ENCODE data around the gene TMEM119.

TMEM119 gene, protein sequence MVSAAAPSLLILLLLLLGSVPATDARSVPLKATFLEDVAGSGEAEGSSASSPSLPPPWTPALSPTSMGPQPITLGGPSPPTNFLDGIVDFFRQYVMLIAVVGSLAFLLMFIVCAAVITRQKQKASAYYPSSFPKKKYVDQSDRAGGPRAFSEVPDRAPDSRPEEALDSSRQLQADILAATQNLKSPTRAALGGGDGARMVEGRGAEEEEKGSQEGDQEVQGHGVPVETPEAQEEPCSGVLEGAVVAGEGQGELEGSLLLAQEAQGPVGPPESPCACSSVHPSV

DNA sequence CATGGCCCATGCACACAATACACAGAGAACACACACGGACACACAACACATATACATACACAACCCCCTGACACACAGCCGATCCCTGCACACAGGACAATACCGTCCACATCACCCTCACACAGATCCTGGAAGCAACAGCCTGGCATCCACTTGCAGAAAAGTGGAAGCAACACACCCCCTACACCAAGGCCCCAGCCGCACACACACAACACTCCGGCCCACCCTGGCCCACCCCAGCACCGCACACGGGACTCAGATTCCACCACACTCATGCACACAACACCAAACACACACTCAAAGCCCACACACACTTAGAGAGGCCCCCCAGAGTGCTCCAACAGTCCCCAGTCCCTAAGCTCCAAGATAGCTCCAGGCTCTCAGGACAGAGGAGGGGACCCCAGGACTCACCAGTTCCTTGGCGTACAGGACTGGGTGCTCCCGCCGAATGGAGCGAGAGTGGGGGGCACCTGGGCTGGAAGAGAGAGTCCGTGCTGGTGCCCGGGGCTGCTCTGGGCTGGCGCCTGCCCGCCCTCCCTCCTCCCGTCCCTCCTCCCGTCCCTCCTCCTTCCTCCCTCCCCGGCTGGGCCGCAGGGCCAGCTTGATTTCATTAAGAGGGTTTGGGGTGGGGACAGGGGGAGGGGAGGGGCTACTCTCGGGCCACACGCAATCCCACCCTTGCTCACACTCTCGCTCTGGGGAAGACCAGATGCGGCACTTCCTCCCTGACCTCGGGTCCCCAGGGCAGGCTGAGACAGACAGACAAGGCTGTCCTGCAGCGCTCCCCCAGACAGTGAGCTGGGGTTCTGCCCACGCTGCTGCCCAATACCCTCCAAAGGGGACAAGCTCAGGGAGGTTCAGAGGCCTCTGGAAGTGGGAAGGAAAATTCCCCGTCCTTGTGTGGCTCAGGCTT, at the start of gene TMEM119:
Gene TMEM119, minus strand, starts transcription at position 526 of the 913 bp plus-strand sequence. CDS start 5,701 bp downstream, outside the sequence.
- DNase-seq: no peak

DNA sequence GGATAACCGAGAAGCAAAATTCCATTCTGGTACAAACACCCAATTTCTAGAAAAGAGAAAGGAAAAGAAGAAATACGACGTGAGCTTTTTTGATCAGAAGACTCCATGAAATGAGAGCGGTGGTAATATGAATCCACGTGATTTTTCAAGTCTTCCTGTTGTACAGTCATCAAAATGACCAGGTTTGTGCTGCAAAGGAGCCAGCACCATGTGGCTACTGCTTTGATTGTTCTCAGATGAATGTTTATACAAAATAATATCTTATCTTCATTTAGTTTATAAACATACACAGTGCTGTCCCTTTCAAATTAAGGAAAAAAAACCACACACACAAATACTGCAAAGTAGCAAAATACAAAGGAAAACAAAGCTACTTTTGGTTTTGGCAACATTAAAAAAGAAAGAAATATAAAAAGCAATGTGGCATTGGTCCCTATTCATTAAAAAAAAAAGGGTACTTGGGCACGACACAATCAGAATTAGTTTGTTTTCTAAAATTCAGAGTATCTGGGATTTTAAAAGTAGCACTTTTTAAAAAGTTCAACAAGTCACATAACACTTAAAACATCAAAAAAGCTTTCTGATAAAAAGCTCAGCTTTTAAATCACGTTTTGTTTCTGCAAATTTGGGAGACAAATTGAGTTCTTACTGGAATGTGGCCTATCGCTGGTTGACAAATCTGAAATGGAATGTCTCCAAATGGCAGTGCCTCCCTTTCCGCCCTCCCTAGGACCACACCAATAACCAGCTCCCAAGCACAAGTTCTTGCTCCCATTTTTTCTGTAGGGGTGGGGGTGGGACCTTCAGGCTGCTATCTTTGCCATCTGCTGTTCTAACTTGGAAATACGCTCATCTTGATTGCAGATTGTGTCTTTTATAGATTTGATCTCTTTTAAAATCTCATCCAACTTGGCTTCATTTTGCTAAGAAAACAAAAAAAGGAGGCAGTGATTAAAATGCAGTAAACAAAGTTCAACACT, 49.0 kb upstream of the TMEM119 start:
- no peak for DNase-seq

DNA sequence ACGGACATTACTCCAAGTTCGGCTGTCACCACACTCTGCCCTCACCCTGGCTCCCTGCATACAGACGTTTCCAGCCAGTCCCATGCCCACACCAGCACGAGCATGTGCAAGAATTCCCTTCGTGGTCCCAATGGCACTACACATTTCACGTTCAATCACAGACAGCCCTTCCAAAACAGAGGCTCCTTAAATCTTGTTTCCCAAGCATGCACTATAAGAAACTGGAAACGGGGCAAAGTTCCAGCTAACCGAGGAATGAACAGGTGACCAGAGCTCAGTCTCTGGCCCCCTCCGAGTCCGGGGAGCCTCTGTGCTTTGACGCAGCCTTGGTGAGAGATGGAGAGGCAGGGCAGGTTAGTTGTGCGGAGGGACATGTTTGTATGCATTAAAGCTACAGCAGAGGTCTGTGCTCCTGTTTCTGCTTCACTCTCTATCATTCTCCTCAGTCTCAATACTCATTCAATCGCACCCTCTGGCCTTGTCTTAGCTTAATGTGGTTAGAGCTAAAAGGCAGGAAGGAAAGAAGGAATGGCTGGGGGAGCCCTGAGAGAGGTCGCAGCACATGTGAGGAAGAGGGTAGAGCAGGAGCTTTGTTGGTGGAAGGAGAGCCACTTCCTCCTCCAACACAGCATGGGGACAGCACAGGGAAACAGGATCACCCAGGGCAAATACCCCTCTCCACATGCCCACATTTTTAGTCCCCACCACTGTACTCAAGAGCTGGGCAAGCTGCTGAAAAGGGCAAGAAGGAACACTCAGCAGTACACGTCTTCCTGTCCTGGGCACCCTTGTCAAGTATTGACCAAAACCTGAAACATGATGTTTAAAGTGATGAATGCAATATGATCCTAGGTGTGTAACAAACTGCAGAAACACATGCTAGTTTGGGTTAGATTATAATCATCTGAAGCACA, 48.1 kb upstream of the TMEM119 start:
- DNase-seq: no peak

DNA sequence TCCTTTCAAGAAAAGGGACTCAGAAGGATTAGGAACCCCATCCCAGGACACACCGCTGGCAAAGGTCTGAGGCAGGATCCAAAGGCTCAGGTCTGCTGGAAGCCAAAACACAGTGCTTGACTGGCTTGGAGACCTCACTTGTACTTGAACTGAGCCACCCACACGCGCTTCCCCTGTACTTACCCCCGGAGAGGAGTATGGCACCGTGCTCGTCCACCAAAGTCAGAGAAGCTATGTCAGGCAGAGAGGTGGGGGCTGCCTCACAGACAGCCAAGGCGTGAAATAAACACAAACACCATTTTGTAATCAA, 46.9 kb upstream of the TMEM119 start:
- no peak for DNase-seq

DNA sequence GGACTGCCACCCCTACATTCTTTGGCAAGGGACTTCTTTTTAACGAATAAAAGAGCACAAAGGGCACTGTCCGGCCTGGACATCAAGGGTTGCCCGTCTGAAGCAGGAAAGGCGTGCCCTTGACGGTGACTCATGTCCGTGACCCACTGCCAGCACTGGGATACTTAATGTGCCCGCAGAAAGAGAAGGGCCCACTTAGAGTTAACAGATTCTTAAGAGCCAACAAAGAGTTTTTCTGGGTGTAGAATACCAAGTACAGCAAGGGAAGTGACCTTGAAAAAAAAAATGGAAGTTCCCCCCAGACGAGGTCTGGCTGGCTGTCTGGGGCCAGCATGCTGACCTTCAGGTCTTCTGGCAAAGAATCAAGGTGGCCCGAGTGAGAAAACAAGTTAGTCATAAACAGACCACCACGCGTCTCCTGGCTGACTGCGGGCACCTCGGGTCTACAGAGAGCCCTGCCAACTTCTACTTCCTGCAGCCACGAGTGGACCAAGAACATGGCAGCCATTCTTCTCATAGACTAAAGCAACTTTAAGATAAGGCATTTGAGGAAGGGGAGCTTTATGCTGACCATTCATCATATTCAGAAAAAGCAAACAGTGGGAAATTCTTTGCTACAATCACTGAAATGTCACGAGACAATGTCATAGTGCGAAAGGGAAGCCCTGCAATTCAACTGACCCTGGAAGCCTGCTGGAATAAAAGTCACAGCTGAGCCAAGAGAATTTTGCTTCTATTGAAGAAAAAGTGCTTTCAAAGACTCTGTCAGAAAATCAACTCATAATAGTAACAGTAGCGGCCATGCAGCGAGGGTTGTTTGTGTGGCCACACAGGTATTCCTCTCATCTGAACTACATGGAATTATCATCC, 46.3 kb upstream of the TMEM119 start:
- no peak for DNase-seq

DNA sequence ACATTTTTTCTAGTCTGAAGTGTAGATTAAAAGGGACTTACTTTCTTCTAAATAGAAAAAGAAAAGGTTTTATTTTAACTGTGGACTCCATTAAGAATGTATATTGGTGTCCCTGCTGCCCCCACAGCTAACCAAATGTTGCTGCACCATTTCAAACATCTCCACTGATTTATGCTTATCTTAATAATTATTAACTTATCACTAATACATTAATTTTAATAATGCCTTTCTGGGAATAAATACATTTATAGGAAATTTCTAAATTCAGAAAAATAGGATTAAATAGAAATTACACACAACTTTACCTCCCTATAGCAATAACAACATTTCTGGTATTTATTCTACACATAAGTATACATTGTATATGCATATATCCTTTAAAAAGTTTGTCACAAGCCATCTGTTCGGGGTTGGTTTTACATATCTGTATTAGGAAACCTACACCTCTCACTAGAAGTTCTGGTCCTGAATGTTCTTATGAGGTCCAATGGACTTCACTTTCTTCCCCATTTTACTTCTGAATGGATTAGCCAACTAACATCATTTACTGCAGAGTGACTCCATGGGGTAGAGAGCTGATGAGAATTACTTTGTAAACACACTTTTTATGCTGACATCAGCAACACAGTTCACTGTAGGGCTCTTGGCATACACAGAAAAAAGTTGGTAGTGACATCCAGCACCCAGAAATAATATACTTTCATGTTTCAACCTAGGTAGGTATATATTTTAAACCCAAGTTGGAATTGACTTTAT, 45.2 kb upstream of the TMEM119 start:
- DNase-seq: no peak

DNA sequence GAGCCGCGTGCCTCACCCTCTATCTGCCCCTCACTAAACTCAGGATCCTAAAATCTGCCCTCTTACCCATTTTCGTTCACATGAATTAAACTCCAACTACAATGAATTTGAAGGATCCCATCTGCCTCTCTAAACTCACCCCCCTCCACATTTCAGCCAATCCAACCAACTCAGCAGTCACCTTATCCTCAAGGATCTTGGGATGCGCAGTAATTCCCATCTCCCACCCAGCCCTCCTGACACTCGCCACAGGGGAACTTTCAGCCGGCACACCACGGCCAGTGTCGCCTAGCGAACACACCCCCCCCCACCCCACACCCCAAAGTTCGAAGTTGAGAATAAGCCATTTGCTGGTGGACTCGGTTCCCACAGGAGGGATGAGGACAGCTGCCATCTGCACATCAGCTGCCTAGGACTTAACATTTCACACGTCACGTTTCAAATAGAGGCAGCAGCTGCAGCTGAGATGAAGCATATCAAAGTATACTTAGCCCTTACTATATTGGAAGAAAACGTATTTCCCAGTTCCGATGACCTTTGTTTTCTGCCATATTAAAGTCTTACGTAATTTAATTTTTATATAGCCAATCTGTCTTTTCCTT, 44.5 kb upstream of the TMEM119 start:
- DNase-seq: no peak

DNA sequence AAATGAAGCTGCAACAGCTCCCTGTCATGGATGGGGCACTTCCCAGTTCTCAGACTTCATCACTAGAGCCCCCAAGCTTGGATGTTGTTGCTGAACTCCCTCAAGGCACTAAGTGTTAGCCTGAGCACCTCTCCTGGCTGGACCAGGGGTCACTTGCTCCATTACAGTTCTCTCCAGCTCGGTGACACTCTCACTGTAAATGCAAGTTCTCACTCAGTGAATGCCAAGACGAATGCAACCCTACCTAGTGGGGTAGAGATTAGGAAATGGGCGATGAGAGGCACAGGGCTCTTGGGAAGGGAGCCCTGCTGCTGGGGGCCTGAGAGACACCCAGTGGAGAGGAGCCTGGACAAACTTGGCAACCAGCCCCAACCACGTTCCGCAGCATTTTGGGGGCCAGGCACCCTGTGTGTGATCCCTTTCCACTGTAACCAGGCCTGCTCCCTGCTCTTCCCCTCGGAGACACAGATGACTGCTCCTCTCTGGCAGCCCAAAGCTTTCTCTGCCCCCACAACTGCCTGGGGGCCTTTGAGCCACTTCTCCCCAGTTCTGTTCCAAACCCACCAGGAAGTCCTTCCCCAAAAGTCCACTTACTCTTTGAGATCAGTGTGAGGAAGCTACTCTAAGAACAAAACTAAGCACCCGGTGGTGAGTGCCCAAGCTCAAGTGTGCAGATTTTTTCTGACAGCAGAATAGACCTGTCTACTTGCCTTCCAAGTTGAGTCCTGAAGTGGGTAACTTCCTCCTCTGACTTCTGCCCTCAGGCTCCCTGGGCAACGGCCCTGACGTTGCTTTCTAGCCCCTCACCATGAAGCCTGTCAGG, 43.8 kb upstream of the TMEM119 start:
- DNase-seq: no peak

DNA sequence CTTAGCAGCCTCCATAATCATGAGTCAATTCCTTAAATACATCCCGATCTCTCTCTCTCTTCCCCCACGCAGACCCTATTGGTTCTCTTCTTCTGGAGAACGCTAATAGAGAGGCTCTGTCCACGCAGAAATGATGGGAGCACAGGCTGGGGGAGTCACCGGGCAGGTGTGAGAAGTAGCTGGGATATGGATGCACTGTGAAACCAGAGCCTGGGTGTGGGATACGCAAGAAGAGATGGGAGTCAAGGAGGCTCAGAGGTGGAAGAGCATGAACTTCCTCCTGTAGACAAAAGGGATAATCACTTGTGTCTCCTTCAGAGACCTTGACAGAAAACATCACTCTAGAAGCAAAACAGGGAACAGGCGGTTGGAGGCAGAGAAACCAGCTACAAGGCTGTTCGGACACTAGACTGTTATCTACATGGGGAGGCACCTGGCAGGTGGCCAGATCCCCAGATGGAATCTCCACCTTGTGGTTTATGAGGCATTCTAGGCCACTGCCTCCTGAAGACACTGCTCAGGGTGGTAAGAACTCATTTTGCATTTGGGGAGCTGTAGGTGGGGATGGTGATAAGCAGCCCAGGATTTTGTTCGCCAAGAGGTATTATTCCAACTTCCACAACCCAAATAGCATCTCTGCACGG, 43.0 kb upstream of the TMEM119 start:
- no peak for DNase-seq

DNA sequence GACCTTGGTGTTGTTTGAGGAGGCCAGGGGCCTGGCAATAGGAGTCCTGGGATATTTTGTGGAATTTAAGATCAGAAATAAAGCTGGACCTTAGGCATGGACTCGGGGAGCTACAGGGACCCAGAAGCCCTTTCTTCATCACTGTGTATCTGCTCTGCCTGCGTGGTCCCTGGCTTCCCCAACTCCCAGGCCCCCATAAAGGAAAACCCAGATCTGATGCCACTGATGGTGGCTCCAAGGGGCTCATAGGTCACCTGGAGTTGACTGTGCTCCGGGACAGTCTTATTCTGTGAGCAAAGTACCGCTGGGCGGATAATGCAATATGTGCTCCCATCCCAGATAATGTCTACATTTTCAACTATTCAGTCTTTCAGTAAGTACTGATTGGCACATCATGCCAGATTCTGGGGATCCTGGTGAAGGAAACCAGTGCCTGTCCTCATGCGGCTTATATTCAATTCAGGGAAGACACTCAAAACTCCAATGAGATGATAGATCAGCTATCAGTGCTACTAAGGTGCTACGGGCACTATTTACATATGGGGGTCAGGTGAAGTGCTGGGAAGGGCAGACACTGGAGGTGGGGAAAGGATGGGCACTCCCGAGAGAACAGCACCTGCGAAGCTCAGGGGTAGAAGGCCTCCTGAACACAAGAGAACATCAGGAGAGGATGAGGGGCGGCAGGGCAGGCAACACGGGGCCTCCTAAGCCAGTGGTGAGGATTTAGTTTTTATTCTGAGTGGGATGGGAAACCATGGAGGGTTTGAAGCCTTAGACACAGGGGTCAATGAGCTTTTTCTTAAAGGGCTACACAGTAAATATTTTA, 41.3 kb upstream of the TMEM119 start:
- no peak for DNase-seq

DNA sequence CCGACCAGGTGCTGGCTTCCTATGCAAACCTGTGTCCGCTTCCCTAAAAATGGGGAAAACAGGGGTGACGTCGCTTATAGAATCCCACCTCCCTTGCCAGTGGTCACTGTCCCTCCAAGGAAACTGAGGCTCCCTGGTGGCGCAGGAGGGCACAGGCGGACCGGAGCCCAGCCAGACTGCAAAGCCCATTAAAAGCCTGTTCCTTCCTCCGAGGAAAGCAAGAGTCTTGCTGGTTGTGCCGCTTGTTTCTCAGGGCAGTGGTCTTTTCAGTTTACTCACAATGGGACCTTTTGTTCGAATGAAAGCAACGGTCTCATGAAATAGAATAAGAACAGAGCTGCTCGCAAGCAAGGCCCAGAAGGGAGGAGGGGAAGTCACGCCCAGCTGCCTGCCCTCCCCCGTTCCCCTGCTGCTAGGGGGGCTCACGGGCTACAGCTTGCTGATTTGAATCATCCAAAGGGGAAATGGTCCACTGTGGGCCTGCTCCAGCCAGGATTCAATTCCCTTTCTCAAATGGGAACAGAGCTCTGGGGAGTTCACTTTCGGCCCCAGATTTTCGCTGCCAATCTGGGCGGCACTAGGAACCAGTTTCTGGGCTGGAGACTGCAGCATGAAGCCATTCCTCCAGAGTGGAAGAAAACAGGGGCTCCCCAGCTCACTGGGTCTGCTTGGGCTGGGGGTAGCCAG, 40.4 kb upstream of the TMEM119 start:
- DNase-seq: no peak

DNA sequence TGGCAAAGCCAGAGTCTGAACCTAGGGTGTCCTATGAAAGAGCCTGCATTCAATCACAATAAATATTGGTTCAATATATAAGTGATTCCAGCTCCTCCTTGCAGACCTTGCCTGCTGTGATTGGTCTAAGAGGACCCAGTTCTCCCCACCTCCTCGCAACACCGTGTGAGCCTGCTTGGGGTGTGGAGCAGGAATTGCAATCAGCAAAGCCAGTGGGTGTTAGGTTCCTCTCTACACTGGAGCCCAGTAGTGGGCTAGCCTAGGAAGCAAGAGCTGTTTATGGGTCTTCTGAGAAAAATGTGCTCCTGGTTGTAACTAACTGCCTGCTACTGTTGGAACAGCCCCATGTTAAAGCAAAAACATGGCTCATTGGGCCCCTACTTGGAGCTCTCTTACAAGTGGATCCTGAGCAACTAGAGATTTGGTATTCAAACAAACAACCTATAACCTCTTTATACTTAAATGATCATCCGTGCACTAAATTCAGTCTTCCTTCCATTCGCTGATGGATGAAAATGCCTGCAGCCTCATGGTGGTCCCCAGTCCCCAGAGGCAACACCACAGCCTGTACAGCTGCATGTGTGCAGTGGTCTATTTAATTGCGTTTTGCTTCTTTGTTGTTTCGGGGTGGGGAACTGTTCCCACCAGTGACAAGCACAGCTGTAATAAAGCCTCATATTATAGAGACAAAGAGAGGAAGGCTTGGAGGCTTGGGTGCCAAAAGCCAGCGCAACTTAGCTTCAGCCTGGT, 39.5 kb upstream of the TMEM119 start:
- no peak for DNase-seq

DNA sequence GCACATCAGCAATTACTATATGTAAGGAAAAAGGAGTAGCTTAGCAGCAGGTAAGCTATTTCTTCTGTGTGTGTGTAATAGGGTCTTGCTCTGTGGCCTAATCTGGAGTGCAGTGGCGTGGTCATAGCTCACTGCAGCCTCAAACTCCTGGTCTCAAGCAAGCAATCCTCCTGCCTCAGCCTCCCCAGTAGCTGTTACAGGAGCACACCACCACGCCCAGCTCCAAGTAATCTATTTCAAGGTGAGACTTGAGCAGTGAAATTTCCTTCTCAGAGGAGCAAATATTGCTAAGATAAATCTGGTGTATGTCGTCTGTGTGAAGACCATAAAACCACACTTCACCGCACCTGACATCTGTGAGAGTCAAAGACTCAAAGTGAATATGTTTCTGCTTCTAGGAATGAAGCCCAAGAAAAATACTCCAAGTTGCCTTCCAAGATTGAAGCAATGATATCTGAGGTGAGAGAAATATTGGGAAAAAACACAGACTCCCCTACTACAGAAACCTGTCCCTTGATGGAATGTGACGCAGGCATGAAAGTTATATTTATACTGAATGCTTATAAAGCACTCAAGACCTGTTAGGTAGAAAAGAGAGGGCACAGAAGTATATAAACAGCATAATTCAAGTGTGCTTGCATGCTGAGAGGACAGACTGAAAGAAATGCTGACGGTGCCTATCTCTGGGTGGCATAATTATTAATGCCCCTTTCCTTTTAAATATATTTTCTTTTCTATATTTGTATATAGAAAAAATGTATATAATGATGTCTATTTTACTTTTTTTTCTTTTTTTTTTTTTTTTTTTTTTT, 38.3 kb upstream of the TMEM119 start:
- DNase-seq: no peak

DNA sequence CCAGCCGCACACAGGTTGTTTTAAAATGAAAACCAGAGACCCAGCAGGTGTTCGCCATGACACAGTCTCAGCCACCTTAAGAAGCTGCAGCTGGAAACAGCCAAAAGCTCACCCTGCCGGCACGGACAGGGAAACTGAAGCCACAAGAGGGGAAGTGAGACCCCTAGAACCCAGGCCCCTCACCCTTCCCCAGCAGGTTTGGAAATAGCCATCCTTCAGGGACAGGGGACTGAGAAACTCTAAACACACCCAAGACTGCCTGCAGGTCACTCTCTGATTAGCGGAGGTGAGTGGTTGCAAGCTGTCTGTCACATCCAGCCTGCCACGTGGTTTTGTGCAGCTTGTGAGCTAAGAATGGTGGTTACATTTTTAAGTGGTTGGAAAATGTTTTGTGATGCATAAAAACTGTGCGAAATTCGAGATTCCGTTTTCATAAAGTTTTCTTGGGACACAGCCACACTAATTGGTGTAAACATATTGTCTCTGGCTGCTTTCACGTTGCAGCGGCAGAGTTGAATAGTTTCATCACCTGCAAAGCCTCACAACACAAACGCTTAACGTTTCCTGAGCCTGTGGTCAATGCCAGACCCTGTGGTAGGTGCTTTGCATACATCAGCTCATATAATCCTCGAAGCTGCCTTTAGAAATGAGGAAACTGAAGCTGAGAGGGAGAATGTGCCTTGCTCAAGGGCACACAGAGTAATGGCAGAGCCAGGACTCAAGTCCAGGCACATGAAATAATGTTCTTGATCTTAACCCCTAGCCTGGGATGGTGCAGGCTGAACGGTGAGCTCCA, 37.5 kb upstream of the TMEM119 start:
- DNase-seq: peak in 1 of 2 donors; percentile 39
